Measurements from ENCODE around the gene PCDHB8.
"Not testable (repeated sequence)": the region's sequence is repeated elsewhere in the genome, so short reads cannot be mapped to it uniquely, and the experiment has no call there.

Gene PCDHB8

DNA sequence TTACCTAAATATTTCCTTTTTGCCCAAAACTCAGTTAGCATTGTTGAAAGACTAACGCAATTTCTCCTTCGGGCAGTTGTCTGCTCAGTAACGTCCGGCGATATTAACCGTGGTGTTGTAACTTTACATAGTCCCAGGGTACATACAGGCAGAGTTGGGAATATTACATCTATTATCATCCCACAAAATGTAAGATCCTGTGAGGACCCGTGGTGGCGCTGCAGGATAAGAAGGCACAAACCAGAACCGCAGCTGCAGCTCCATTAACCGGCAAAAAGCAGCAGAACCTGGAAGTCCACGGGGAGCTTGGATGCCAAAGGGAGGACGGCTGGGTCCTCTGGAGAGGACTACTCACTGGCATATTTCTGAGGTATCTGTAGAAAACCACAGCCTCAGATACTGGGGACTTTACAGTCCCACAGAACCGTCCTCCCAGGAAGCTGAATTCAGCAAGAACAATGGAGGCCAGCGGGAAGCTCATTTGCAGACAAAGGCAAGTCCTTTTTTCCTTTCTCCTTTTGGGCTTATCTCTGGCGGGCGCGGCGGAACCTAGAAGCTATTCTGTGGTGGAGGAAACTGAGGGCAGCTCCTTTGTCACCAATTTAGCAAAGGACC lies at the start of gene PCDHB8:
TSS of gene PCDHB8 (plus strand) at position 214 of the 615 bp plus-strand sequence. CDS start at position 459, 245 bp downstream.
- not testable (repeated sequence) for DNase-seq

DNA sequence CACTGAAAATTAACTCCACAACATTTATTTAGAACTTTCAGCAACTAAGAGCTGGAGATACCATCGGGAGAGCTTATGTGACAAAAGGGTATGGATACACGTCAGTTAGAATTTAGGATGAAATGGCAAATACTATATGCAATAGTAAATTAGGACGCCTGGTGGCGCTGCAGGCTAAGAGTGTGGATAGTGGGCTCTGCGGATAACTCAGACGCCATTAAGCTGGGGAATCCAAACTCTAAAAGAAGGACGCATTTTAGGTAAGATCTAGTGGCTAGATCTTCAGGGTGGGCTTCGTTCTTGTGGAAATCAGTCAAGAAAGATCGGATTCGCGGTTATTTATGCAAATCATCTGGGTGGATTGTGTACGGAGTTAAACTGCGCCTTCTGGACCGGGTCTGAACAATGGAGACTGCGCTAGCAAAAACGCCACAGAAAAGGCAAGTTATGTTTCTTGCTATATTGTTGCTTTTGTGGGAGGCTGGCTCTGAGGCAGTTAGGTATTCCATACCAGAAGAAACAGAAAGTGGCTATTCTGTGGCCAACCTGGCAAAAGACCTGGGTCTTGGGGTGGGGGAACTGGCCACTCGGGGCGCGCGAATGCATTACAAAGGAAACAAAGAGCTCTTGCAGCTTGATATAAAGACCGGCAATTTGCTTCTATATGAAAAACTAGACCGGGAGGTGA lies 42.4 kb upstream of the PCDHB8 start, which contains the start of gene PCDHB5:
TSS of gene PCDHB5 (plus strand) at position 177 of the 688 bp plus-strand sequence. CDS start at position 406, 229 bp downstream.
- peak; percentile 8 for DNase-seq

DNA sequence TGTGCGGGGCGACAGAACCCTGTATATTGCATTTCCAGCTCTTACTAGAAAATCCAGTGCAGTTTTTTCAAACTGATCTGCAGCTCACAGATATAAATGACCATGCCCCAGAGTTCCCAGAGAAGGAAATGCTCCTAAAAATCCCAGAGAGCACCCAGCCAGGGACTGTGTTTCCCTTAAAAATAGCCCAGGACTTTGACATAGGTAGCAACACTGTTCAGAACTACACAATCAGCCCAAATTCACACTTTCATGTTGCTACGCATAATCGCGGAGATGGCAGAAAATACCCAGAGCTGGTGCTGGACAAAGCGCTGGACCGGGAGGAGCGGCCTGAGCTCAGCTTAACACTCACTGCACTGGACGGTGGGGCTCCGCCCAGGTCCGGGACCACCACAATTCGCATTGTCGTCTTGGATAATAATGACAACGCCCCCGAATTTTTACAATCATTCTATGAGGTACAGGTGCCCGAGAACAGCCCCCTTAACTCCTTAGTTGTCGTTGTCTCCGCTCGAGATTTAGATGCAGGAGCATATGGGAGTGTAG lies 41.8 kb upstream of the PCDHB8 start:
- DNase-seq = no peak

DNA sequence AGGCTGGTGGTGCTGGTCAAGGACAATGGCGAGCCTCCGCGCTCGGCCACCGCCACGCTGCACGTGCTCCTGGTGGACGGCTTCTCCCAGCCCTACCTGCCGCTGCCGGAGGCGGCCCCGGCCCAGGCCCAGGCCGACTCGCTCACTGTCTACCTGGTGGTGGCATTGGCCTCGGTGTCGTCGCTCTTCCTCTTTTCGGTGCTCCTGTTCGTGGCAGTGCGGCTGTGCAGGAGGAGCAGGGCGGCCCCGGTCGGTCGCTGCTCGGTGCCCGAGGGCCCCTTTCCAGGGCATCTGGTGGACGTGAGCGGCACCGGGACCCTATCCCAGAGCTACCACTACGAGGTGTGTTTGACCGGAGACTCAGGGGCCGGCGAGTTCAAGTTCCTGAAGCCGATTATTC lies 40.2 kb upstream of the PCDHB8 start:
- not testable (repeated sequence) for DNase-seq

DNA sequence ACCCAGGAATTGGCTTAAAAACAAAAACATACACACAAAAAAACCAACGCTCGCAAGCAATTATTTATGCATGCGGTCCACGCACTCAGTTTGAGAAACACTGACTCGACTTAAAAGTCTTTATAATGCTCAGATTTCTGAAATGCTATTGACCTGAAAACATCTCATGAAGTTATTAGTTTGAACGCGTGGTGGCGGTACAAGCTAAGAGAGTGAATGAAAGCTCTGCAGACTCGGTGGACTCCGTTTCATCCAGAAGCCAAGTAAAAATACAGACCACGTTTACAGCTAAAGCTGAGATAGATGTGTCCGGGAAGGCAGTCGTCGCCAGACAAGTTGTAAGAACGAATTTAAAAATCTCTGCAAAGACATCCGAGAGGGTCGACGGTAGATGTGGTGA lies 27.8 kb upstream of the PCDHB8 start, which contains the start of gene PCDHB6:
TSS of gene PCDHB6 (plus strand) at position 246 of the 400 bp plus-strand sequence. CDS start 201 bp downstream, outside the sequence.
- peak; percentile 11 for DNase-seq

DNA sequence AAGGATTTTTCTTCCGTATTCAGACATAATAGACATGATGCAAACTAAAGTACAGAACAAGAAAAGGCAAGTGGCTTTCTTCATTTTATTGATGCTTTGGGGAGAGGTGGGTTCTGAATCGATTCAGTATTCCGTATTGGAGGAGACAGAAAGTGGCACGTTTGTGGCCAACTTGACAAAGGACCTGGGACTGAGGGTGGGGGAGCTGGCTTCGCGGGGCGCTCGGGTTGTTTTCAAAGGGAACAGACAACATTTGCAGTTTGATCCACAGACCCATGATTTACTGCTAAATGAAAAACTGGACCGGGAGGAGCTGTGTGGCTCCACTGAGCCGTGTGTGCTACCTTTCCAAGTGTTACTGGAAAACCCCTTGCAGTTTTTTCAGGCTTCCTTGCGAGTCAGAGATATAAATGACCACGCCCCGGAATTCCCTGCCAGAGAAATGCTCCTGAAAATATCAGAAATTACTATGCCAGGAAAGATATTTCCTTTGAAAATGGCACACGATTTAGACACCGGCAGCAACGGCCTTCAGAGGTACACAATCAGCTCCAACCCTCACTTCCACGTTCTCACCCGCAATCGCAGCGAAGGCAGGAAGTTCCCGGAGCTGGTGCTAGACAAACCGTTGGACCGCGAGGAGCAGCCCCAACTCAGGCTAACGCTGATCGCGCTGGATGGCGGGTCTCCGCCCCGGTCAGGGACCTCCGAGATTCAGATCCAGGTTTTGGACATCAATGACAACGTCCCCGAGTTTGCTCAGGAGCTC lies 27.2 kb upstream of the PCDHB8 start:
- DNase-seq = no peak

DNA sequence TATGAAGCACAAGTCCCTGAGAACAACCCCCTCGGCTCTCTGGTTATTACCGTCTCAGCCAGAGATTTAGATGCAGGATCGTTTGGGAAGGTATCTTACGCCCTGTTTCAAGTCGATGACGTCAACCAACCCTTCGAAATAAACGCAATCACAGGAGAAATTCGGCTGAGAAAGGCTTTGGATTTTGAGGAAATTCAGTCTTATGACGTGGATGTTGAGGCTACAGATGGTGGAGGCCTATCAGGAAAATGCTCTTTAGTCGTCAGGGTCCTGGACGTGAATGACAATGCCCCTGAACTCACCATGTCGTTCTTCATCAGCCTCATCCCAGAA lies 26.6 kb upstream of the PCDHB8 start:
- DNase-seq = no peak

DNA sequence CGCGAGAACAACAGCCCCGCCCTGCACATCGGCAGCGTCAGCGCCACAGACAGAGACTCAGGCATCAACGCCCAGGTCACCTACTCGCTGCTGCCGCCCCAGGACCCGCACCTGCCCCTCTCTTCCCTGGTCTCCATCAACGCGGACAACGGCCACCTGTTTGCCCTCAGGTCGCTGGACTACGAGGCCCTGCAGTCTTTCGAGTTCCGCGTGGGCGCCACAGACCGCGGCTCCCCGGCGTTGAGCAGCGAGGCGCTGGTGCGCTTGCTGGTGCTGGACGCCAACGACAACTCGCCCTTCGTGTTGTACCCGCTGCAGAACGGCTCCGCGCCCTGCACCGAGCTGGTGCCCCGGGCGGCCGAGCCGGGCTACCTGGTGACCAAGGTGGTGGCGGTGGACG lies 26.0 kb upstream of the PCDHB8 start:
- DNase-seq = not testable (repeated sequence)

DNA sequence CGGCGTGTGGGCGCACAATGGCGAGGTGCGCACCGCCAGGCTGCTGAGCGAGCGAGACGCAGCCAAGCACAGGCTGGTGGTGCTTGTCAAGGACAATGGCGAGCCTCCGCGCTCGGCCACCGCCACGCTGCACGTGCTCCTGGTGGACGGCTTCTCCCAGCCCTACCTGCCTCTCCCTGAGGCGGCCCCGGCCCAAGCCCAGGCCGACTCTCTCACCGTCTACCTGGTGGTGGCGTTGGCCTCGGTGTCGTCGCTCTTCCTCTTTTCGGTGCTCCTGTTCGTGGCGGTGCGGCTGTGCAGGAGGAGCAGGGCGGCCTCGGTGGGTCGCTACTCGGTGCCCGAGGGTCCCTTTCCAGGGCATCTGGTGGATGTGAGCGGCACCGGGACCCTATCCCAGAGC lies 25.5 kb upstream of the PCDHB8 start:
- not testable (repeated sequence) for DNase-seq

DNA sequence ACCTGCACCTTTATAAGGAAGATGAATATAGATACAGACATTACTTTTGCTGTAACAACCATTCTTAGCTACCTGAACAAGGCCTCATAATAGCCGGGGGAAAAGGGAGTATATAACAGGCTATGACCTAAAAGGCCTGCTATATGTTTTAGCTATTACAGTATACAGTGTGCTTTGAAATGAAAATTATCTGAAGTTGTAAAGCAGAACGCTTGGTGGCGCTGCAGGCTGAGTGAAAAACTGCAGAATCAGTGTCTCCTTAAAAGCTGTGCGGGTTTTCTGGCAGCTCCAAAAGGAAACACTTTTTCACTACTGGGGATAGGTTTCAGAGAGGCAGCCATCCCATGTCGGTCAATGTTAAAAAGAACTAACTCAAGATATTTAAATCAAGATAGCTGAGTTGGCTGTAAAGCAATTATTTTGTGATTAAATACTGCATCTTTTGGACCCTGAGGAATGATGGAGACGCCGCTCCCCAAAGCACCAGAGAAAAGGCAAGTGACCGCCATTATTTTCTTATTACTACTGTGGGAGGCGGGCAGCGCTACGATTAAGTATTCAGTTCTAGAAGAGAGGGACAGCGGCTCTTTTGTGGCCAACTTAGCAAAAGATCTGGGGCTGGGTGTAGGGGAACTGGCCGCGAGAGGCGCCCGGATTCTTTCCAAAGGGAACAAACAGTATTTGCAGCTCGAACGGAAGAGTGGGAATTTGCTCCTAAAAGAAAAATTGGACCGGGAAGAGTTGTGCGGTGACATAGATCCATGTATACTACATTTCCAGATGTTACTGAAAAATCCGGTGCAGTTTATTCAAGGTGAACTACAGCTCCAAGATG lies 21.8 kb upstream of the PCDHB8 start:
- DNase-seq = peak; percentile 19

DNA sequence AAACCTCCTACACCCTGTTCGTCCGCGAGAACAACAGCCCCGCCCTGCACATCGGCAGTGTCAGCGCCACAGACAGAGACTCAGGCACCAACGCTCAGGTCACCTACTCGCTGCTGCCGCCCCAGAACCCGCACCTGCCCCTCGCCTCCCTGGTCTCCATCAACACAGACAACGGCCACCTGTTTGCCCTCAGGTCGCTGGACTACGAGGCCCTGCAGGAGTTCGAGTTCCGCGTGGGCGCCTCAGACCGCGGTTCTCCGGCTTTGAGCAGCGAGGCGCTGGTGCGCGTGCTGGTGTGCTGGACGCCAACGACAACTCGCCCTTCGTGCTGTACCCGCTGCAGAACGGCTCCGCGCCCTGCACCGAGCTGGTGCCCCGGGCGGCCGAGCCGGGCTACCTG lies 20.2 kb upstream of the PCDHB8 start:
- DNase-seq = not testable (repeated sequence)

DNA sequence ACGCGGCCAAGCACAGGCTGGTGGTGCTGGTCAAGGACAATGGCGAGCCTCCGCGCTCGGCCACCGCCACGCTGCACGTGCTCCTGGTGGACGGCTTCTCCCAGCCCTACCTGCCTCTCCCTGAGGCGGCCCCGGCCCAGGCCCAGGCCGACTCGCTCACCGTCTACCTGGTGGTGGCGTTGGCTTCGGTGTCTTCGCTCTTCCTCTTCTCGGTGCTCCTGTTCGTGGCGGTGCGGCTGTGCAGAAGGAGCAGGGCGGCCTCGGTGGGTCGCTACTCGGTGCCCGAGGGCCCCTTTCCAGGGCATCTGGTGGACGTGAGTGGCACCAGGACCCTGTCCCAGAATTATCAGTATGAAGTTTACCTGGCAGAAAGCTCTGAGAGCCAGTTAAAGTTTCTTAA lies 19.7 kb upstream of the PCDHB8 start:
- not testable (repeated sequence) for DNase-seq

DNA sequence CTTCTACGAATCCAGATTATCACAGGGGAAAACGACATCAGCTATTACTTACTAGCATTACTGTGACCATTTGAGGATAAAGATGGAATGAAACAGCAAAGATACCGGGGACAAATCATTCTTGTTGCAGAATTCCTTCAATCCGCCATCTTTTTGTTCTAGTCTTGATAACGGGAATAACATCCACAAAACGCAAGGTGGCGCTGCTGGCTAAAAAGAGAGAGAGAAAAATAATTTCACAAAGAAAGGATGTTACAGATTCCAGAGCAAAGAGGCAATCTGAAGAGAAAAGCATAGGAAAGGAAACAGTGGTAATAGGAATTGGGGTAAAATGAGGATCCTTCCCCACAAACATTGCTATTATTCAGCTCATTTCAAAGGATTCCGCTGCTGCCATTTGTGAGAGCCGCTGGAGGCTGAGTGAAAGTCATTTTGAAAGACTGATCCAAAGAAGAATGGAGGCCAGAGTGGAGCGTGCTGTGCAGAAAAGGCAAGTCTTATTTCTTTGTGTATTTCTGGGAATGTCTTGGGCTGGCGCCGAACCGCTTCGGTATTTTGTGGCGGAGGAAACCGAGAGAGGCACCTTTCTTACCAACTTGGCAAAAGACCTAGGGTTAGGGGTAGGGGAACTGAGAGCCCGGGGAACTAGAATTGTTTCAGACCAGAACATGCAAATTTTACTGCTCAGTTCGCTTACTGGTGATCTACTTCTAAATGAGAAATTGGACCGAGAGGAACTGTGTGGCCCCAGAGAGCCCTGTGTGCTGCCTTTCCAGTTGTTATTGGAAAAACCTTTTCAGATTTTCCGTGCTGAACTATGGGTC lies 5.0 kb upstream of the PCDHB8 start, which contains the start of gene PCDHB7:
TSS of gene PCDHB7 (plus strand) at position 264 of the 824 bp plus-strand sequence. CDS start at position 456, 192 bp downstream.
- no peak for DNase-seq

DNA sequence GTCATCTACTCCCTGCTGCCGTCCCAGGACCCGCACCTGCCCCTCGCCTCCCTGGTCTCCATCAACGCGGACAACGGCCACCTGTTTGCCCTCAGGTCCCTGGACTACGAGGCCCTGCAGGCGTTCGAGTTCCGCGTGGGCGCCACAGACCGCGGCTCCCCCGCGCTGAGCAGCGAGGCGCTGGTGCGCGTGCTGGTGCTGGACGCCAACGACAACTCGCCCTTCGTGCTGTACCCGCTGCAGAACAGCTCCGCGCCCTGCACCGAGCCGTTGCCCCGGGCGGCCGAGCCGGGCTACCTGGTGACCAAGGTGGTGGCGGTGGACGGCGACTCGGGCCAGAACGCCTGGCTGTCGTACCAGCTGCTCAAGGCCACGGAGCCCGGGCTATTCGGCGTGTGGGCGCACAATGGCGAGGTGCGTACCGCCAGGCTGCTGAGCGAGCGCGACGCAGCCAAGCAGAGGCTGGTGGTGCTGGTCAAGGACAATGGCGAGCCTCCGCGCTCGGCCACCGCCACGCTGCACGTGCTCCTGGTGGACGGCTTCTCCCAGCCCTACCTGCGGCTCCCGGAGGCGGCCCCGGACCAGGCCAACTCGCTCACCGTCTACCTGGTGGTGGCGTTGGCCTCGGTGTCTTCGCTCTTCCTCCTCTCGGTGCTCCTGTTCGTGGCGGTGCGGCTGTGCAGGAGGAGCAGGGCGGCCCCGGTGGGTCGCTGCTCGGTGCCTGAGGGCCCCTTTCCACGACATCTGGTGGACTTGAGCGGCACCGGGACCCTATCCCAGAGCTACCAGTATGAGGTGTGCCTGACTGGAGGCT lies 3.1 kb upstream of the PCDHB8 start:
- not testable (repeated sequence) for DNase-seq

DNA sequence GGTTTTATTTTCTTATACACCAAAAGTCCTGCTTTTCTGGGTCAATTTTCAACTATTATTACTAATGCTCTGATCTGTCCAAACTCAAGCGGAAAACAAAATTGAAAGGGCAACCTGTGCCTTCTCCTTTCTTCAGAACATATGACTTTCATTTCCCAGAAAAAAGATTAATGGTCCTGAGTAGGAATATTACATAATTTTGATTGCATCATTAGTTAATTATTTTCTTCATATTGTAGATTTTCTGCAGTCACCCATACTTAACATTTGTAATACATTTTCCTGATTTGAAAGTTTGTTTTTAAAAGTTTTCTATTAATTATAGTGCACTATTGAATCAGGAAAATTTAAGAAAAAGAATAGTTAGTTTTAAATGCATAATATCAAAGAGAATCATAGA lies 1.7 kb upstream of the PCDHB8 start:
- no peak for DNase-seq

DNA sequence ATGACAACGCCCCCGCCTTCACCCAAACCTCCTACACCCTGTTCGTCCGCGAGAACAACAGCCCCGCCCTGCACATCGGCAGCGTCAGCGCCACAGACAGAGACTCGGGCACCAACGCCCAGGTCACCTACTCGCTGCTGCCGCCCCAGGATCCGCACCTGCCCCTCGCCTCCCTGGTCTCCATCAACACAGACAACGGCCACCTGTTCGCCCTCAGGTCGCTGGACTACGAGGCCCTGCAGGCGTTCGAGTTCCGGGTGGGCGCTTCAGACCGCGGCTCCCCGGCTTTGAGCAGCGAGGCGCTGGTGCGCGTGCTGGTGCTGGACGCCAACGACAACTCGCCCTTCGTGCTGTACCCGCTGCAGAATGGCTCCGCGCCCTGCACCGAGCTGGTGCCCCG lies 1.8 kb downstream of the PCDHB8 start:
- DNase-seq = not testable (repeated sequence)

DNA sequence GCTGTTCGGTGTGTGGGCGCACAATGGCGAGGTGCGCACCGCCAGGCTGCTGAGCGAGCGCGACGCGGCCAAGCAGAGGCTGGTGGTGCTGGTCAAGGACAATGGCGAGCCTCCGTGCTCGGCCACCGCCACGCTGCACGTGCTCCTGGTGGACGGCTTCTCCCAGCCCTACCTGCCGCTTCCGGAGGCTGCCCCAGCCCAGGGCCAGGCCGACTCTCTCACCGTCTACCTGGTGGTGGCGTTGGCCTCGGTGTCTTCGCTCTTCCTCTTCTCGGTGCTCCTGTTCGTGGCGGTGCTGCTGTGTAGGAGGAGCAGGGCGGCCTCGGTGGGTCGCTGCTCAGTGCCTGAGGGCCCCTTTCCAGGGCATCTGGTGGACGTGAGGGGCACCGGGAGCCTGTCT lies 2.3 kb downstream of the PCDHB8 start:
- not testable (repeated sequence) for DNase-seq

DNA sequence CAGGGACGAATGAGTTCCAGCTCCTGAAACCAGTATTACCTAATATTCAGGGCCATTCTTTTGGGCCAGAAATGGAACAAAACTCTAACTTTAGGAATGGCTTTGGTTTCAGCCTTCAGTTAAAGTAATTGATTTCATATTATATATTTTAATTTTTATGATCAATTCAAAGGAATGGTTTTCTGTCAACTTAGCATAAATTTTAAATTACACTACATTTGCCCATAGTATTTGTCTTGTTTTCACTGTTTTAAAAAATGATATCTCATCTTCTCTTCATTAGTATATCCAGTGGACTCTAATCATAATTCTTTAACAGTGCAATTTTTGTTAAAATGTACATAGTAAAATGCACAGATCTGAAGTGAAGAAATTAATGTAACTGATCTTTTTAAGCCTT lies 2.7 kb downstream of the PCDHB8 start:
- no peak for DNase-seq

DNA sequence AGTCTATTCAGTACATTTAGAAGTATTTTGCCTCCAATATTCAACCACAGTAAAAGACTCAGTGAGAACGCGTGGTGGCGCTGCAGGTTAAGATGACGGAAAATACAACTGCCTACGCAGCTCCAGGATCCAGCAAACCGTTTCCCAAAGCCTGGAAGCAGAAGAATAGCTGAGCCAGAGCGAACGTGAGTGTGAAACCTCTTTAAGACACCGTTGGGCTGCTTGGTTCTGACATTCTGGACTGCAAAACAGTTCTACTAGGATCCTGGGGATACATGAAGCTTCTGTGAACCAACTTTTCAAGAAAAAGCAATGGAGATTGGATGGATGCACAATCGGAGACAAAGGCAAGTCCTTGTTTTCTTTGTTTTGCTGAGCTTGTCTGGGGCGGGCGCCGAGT lies 4.7 kb downstream of the PCDHB8 start, which contains the start of gene PCDHB16:
TSS of gene PCDHB16 (plus strand) at position 140 of the 400 bp plus-strand sequence. CDS start at position 313, 173 bp downstream.
- no peak for DNase-seq
